ENCODE results near the gene GARIN1A.

Gene GARIN1A

DNA sequence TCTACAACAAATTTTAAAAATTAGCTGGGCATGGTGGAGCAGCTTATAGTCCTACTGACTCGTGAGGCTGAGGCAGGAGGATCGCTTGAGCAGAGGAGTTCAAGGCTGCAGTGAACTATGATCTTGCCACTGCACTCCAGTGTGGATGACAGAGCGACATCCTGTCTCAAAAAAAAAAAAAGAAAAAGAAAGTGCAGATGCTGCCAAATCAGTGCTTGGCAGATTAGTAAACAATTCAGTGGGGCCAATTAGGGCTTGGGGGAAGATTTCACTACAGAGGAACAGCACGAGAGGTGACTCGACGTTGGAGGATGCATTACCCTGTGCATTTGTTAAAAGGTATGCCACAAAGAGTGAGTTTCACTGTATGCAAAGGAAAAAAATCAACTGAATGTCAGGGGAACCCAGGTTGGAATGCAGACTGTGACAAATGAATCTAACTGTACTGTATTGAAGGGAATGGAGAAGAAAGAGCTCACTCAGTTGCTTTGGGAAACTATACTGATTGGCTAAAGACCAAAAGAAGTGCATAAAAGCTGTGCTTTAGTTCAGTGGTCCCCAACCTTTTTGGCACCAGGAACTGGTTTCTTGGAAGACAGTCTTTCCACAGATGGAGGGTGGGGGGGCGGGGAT, 31.6 kb downstream of the GARIN1A start:
- Histone ChIP-seq H3K36me3 (ENCODE audit: control insufficient read depth, insufficient read depth, low read length) (no peaks in the 10 kb centered on the region), H3K4me3 (ENCODE audit: low read depth, low read length) (no peak overlapping the region), H3K27me3 (ENCODE audit: control insufficient read depth, insufficient read depth, low read length) (no peaks in the 10 kb centered on the region), H3K9me3 (ENCODE audit: control insufficient read depth, insufficient read depth, low read length) (no peaks in the 10 kb centered on the region), H3K4me1 (ENCODE audit: control insufficient read depth, insufficient read depth, low read length) (peaks cover 12% of the 10 kb centered on the region), H3K9ac (ENCODE audit: low read depth, low read length) (no peak overlapping the region)

DNA sequence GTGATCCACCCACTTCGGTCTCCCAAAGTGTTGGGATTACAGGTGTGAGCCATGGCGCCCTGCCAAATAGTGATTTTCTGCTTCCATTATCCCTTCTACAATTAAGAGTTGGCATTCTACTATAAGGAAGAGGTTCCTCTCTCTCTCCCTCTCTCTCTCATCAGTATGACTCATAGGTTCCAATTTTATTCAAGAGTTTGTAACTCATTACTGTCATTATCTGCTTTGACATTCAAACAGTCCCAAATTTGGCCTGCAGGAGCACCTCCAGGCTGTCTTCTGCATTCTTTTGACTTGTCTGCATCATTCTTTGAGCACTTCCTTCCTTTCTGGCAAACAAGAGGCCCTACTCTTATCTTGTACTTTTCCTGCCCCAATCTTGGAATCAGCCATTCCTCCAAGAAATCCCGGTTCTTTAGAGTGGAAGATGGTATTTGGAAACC, 33.8 kb downstream of the GARIN1A start:
- H3K4me1 ChIP-seq (ENCODE audit: control insufficient read depth, insufficient read depth, low read length): peaks cover 10% of the 10 kb centered on the region
- H3K9me3 ChIP-seq (ENCODE audit: control insufficient read depth, insufficient read depth, low read length): no peaks in the 10 kb centered on the region
- H3K36me3 ChIP-seq (ENCODE audit: control insufficient read depth, insufficient read depth, low read length): no peaks in the 10 kb centered on the region
- H3K27me3 ChIP-seq (ENCODE audit: control insufficient read depth, insufficient read depth, low read length): no peaks in the 10 kb centered on the region
- H3K4me3 ChIP-seq (ENCODE audit: low read depth, low read length): no peak overlapping the region
- H3K9ac ChIP-seq (ENCODE audit: low read depth, low read length): no peak overlapping the region

DNA sequence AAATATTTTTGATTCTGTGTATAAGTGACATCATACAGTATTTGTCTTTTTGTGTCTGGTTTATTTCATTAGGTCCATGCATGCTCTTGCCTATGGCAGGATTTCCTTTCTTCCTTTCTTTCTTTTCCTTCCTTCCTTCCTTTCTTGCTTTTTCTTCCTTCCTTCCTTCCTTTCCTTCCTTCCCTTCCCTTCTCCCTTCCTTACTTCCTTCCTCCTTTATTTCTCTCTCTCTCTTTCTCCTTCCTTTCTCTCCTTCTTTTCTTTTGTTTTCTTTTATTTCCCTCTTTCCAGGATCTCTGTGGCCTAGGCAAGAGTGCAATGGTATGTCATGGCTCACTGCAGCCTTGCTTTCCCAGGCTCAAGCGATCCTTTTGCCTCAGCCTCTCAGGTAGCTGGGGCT, 35.7 kb downstream of the GARIN1A start:
- Histone ChIP-seq H3K36me3 (ENCODE audit: control insufficient read depth, insufficient read depth, low read length) (no peaks in the 10 kb centered on the region), H3K9ac (ENCODE audit: low read depth, low read length) (no peak overlapping the region), H3K4me3 (ENCODE audit: low read depth, low read length) (no peak overlapping the region), H3K27me3 (ENCODE audit: control insufficient read depth, insufficient read depth, low read length) (no peaks in the 10 kb centered on the region), H3K9me3 (ENCODE audit: control insufficient read depth, insufficient read depth, low read length) (no peaks in the 10 kb centered on the region), H3K4me1 (ENCODE audit: control insufficient read depth, insufficient read depth, low read length) (peaks cover 10% of the 10 kb centered on the region)

DNA sequence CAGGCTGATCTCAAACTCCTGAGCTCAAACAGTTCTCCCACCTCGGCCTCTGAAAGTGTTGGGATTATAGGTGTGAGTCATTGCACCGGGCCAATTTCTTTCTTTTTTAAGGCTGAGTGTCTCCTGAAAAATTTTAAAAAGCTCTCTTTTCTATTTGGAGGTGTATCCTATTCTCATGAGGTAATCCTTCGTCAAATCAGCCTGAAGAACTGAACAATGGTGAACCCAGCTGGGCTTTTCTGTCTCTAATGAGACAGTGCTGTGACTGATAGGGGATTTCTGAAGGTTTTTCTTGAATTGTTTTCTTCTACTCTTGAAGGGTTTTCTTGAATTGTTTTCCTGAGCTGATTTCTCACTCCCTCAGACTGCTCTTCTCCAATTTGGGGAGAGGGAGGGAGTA, 36.1 kb downstream of the GARIN1A start:
- no peaks in the 10 kb centered on the region for H3K36me3 ChIP-seq (ENCODE audit: control insufficient read depth, insufficient read depth, low read length)
- no peak overlapping the region for H3K9ac ChIP-seq (ENCODE audit: low read depth, low read length)
- H3K4me1 ChIP-seq (ENCODE audit: control insufficient read depth, insufficient read depth, low read length): peaks cover 10% of the 10 kb centered on the region
- no peak overlapping the region for H3K4me3 ChIP-seq (ENCODE audit: low read depth, low read length)
- H3K27me3 ChIP-seq (ENCODE audit: control insufficient read depth, insufficient read depth, low read length): no peaks in the 10 kb centered on the region
- H3K9me3 ChIP-seq (ENCODE audit: control insufficient read depth, insufficient read depth, low read length): no peaks in the 10 kb centered on the region

DNA sequence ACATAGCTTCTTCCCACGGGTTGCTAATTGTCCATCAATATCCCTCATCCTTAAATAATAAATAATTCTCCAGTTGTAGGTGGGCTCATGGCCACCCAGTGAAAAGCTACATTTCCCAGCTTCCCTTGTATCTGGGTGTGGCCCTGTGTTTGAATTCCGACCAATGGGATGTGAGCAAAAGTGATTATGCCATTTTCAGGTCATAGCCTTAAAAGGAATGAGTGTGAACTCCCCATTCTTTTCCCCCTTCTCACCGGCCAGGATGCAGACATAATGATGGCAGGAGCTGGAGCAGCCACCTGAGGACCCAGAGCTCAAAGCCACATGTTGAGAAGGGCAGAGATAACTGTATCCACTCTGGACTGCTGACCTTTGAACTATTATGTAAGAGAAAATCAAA, 36.7 kb downstream of the GARIN1A start:
- H3K36me3 ChIP-seq (ENCODE audit: control insufficient read depth, insufficient read depth, low read length): no peaks in the 10 kb centered on the region
- no peak overlapping the region for H3K9ac ChIP-seq (ENCODE audit: low read depth, low read length)
- no peaks in the 10 kb centered on the region for H3K27me3 ChIP-seq (ENCODE audit: control insufficient read depth, insufficient read depth, low read length)
- no peak overlapping the region for H3K4me3 ChIP-seq (ENCODE audit: low read depth, low read length)
- H3K4me1 ChIP-seq (ENCODE audit: control insufficient read depth, insufficient read depth, low read length): peaks cover 10% of the 10 kb centered on the region
- no peaks in the 10 kb centered on the region for H3K9me3 ChIP-seq (ENCODE audit: control insufficient read depth, insufficient read depth, low read length)

DNA sequence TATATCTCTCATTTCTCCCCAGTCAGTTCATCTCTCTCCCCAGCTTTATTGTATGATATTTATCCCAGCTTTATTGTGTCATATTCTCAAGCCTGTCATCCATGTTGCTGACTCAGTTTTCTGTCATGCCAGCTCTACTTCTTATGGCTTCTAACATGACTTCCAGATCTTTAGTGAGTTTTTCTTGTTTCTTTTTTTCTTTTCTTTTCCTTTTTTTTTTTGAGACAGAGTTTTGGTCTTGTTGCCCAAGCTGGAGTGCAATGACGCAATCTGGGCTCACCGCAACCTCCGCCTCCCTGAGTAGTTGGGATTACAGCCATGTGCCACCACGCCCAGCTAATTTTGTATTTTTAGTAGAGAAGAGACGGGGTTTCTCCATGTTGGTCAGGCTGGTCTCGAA, 38.4 kb downstream of the GARIN1A start:
- Histone ChIP-seq H3K36me3 (ENCODE audit: control insufficient read depth, insufficient read depth, low read length) (no peaks in the 10 kb centered on the region), H3K4me1 (ENCODE audit: control insufficient read depth, insufficient read depth, low read length) (peaks cover 4% of the 10 kb centered on the region), H3K9ac (ENCODE audit: low read depth, low read length) (no peak overlapping the region), H3K9me3 (ENCODE audit: control insufficient read depth, insufficient read depth, low read length) (no peaks in the 10 kb centered on the region), H3K27me3 (ENCODE audit: control insufficient read depth, insufficient read depth, low read length) (no peaks in the 10 kb centered on the region), H3K4me3 (ENCODE audit: low read depth, low read length) (no peak overlapping the region)

DNA sequence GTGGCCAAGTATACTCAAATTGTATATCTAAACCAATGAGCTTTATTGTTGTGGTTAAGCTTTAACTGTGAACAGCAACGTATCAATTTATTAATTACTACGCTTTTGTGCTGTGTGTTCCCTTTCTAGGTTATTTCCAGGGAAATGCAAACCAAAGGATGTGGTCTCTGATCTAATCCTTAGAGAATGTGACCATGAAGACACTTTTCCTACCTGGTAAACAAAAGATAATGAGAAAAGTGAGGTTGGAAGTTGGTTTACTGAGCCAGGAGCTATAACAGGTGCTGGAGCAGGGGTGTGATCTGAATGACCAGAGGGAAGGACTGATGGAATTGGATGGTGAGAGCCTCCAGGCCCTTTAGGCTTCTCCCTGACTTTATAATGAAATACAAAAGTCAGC, 41.7 kb downstream of the GARIN1A start:
- peaks cover 4% of the 10 kb centered on the region for H3K4me1 ChIP-seq (ENCODE audit: control insufficient read depth, insufficient read depth, low read length)
- no peak overlapping the region for H3K9ac ChIP-seq (ENCODE audit: low read depth, low read length)
- H3K4me3 ChIP-seq (ENCODE audit: low read depth, low read length): no peak overlapping the region
- no peaks in the 10 kb centered on the region for H3K9me3 ChIP-seq (ENCODE audit: control insufficient read depth, insufficient read depth, low read length)
- no peaks in the 10 kb centered on the region for H3K27me3 ChIP-seq (ENCODE audit: control insufficient read depth, insufficient read depth, low read length)
- no peaks in the 10 kb centered on the region for H3K36me3 ChIP-seq (ENCODE audit: control insufficient read depth, insufficient read depth, low read length)

DNA sequence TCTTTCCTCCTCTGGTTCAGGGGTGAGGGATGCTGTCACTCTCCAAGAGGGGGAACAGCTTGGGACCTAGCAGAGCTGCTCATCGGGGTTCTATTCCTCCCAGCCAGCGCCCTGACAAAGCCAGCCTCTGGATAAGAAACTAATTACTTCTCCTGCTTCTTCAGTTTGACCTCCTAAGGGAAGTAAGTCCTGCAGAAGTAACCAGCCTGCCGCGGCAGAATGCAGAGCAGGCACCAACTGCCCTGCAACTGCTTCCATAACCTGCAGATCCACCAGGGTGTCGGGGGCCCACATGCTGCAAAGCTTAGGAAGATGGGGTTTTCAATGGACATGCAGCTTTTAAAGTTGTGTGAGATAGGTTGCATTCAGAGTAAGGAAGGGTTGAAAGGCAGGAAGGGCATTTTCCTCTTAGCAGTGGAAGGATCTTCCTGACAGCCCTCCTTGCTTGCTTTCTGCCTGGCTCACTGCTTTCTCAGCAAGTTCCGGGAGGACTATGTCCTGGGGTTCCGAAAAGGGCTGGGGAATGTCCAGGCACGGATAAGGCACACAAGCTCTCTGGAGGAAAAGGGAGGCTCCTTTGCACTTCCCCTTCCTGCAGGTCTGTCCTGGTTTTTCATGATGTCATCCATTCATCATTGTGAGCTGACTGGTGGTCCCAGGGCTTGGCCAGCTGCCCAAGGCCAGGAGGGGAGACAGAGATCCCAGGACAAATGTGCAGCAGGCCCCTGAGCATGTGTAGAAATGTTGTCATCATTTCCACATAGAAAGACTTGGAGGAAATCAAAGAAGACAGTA, 42.8 kb downstream of the GARIN1A start:
- H3K4me3 ChIP-seq (ENCODE audit: low read depth, low read length): no peak overlapping the region
- H3K9me3 ChIP-seq (ENCODE audit: control insufficient read depth, insufficient read depth, low read length): no peaks in the 10 kb centered on the region
- no peaks in the 10 kb centered on the region for H3K36me3 ChIP-seq (ENCODE audit: control insufficient read depth, insufficient read depth, low read length)
- no peaks in the 10 kb centered on the region for H3K27me3 ChIP-seq (ENCODE audit: control insufficient read depth, insufficient read depth, low read length)
- H3K4me1 ChIP-seq (ENCODE audit: control insufficient read depth, insufficient read depth, low read length): no peaks in the 10 kb centered on the region
- H3K9ac ChIP-seq (ENCODE audit: low read depth, low read length): no peak overlapping the region

DNA sequence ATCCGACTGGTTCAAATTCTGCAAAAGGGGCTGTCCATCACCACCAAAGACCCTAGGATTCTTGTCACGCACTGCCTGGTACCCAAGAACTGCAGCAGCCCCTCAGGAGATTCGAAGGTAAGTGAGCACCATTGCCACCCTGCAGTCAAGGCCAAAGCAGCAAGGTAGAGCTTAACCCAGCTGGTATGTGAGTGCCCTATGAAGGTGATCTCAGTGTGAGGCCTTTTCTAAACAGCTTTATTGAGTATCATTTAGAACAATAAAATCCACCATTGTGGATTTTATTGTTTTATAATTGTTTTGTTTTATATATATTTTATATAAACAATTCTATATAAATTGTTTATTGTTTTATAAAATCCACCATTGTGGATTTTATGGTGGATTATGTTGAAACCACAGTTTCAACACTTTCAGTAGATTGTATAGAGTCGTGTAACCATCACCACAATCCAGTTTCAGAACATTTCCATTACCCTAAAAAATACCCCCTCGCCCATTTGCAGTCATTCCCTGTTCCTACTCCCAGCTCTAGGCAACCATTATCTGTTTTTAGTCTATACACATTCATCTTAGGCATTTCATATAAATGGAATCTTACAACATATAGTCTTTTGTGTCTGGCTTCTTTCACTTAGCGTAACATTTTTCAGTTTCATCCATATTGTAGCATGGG, 47.0 kb downstream of the GARIN1A start:
- H3K36me3 ChIP-seq (ENCODE audit: control insufficient read depth, insufficient read depth, low read length): no peaks in the 10 kb centered on the region

DNA sequence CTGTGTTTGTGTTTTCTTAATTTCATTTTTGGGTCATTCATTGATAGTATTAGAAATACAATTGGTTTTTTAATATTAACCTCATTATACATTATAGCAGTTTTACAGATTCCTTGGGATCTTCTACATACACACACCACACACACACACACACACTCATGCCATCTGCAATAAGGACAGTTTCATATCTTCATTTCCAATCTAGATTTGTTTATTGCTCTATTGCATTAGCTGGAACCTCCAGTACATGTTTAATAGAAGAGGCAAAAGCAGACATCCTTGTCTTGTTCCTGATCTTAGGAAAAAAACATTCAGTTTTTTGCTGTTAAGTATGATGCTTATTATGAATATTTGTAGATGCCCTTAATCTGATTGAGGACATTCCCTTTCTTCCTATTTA, 49.3 kb downstream of the GARIN1A start:
- Histone ChIP-seq H3K9ac (ENCODE audit: low read depth, low read length) (no peak overlapping the region), H3K4me3 (ENCODE audit: low read depth, low read length) (no peak overlapping the region), H3K4me1 (ENCODE audit: control insufficient read depth, insufficient read depth, low read length) (no peaks in the 10 kb centered on the region), H3K27me3 (ENCODE audit: control insufficient read depth, insufficient read depth, low read length) (no peaks in the 10 kb centered on the region), H3K36me3 (ENCODE audit: control insufficient read depth, insufficient read depth, low read length) (no peaks in the 10 kb centered on the region), H3K9me3 (ENCODE audit: control insufficient read depth, insufficient read depth, low read length) (no peaks in the 10 kb centered on the region)

More for the DNA sequence above, 47.0 kb downstream of the GARIN1A start:
- Histone ChIP-seq H3K4me1 (ENCODE audit: control insufficient read depth, insufficient read depth, low read length) (no peaks in the 10 kb centered on the region), H3K4me3 (ENCODE audit: low read depth, low read length) (no peak overlapping the region), H3K9ac (ENCODE audit: low read depth, low read length) (no peak overlapping the region), H3K27me3 (ENCODE audit: control insufficient read depth, insufficient read depth, low read length) (no peaks in the 10 kb centered on the region), H3K9me3 (ENCODE audit: control insufficient read depth, insufficient read depth, low read length) (no peaks in the 10 kb centered on the region)
